Neuronal stem cell (in vitro differentiated cells): ENCODE results near the gene N4BP2L2.

Experiments used
- DNase-seq: peaks from one replicate; pipeline ENCODE4 v3.0.0-alpha.2; 2013; ENCODE audit warnings: low spot score
- H2AFZ ChIP-seq: one replicate; pipeline ENCODE4 v1.6.1; 2013; ENCODE audit warnings: mild to moderate bottlenecking, low read length, inconsistent platforms
- H2AK5ac ChIP-seq: 2 replicates; pipeline ENCODE4 v1.6.1; 2013; ENCODE audit warnings: low read depth, mild to moderate bottlenecking, inconsistent platforms, low read length, moderate library complexity, mixed read lengths
- H2BK120ac ChIP-seq: 2 replicates; pipeline ENCODE4 v1.6.1; 2013; ENCODE audit warnings: low read depth, mild to moderate bottlenecking, inconsistent platforms, low read length, moderate library complexity, mixed read lengths
- H2BK12ac ChIP-seq: one replicate; pipeline ENCODE4 v1.6.1; 2013; ENCODE audit warnings: low read length, inconsistent platforms
- H2BK15ac ChIP-seq: 2 replicates; pipeline ENCODE4 v1.6.1; 2013; ENCODE audit warnings: mild to moderate bottlenecking, low read length, inconsistent platforms, mixed read lengths
- H2BK5ac ChIP-seq: one replicate; pipeline ENCODE4 v1.6.1; 2013; ENCODE audit warnings: inconsistent platforms, mild to moderate bottlenecking, low read length, moderate library complexity
- H3K14ac ChIP-seq: one replicate; pipeline ENCODE4 v1.6.1; 2013; ENCODE audit warnings: low read length, inconsistent platforms
- H3K18ac ChIP-seq: 2 replicates; pipeline ENCODE4 v1.6.1; 2013; ENCODE audit warnings: low read length, inconsistent platforms
- H3K23ac ChIP-seq: 2 replicates; pipeline ENCODE4 v1.6.1; 2013; ENCODE audit warnings: low read depth, mild to moderate bottlenecking, mixed read lengths, low read length, inconsistent platforms; ENCODE audit not compliant: poor library complexity
- H3K27ac ChIP-seq: replicated peaks from 3 replicates; pipeline ENCODE4 v1.5.1; 2013; ENCODE audit warnings: low read length, inconsistent platforms
- H3K27me3 ChIP-seq, 3 experiments: 2 replicates each; pipeline ENCODE4 v1.6.1; 2013; ENCODE audit warnings: low read length in 3 of 3, mild to moderate bottlenecking in 2 of 3, inconsistent platforms in 1 of 3, low read depth in 1 of 3, mixed read lengths in 1 of 3, moderate library complexity in 1 of 3; ENCODE audit not compliant: control insufficient read depth in 3 of 3, insufficient read depth in 3 of 3
- H3K36me3 ChIP-seq, 2 donors: replicated peaks in 1 of 2; 2 replicates each; pipeline ENCODE4 v1.6.1; 2013; ENCODE audit warnings: low read length in 2 of 2; ENCODE audit not compliant: control insufficient read depth in 2 of 2, insufficient read depth in 2 of 2
- H3K4ac ChIP-seq: 2 replicates; pipeline ENCODE4 v1.6.1; 2013; ENCODE audit warnings: inconsistent platforms, mild to moderate bottlenecking, low read length, moderate library complexity
- H3K4me1 ChIP-seq, 2 donors: 1 replicate in 1 of 2; 2 replicates in 1 of 2; pipeline ENCODE4 v1.6.1; 2013; ENCODE audit warnings: low read length in 2 of 2, low read depth in 1 of 2; ENCODE audit not compliant: control insufficient read depth in 2 of 2, insufficient read depth in 1 of 2
- H3K4me2 ChIP-seq: one replicate; pipeline ENCODE4 v1.6.1; 2013; ENCODE audit warnings: mild to moderate bottlenecking, low read length, inconsistent platforms; ENCODE audit not compliant: insufficient read depth, poor library complexity, severe bottlenecking
- H3K4me3 ChIP-seq, 2 donors: 2 replicates each; pipeline ENCODE4 v1.5.1; 2013; ENCODE audit warnings: low read length in 2 of 2, mild to moderate bottlenecking in 2 of 2, inconsistent platforms in 1 of 2, moderate library complexity in 1 of 2
- H3K79me1 ChIP-seq: one replicate; pipeline ENCODE4 v1.6.1; 2013; ENCODE audit warnings: low read depth, mild to moderate bottlenecking, inconsistent platforms, low read length, moderate library complexity
- H3K9ac ChIP-seq: one replicate; pipeline ENCODE4 v1.6.1; 2013; ENCODE audit warnings: mild to moderate bottlenecking, low read depth, low read length, inconsistent platforms; ENCODE audit not compliant: poor library complexity
- H3K9me3 ChIP-seq, 2 donors: replicated peaks in 1 of 2; 2 replicates each; pipeline versions ENCODE3 to v1.6.1; 2013; ENCODE audit warnings: low read length in 2 of 2, mild to moderate bottlenecking in 2 of 2, inconsistent platforms in 1 of 2, low read depth in 1 of 2, mixed read lengths in 1 of 2, moderate library complexity in 1 of 2; ENCODE audit not compliant: control insufficient read depth in 2 of 2, insufficient read depth in 1 of 2
- H4K8ac ChIP-seq: one replicate; pipeline ENCODE4 v1.6.1; 2013; ENCODE audit warnings: low read depth, mild to moderate bottlenecking, inconsistent platforms, low read length, moderate library complexity
- H4K91ac ChIP-seq: one replicate; pipeline ENCODE4 v1.6.1; 2013; ENCODE audit warnings: low read length, low read depth, mild to moderate bottlenecking, inconsistent platforms; ENCODE audit not compliant: poor library complexity
- WGBS, 2 donors: extraction: QIAGEN DNeasy Blood & Tissue Kit; methylation state at CpG; one replicate each; pipeline ENCODE4 v1.1.7; 2013; ENCODE audit warnings: missing lambda C conversion rate in 2 of 2, mixed read lengths in 1 of 2; ENCODE audit not compliant: insufficient read length in 2 of 2, insufficient replicate concordance in 1 of 2; ENCODE audit errors: extremely low coverage in 2 of 2; 5-methylcytosine and 5-hydroxymethylcytosine counted together

The N4BP2L2 gene

GRCh38 chr13:32495429-32495828 lies 43.2 kb downstream of the N4BP2L2 start:
- Histone ChIP-seq H3K4me1 (no peaks in the 10 kb centered on the region), H3K9me3 (no peaks in the 10 kb centered on the region), H3K27me3 (no peaks in the 10 kb centered on the region), H4K8ac (no peak overlapping the region), H3K27ac (no peak overlapping the region), H2BK5ac (no peak overlapping the region), H3K18ac (no peak overlapping the region), H2AFZ (no peak overlapping the region), H2BK120ac (no peak overlapping the region), H2BK15ac (no peak overlapping the region), H3K23ac (no peak overlapping the region), H2BK12ac (no peak overlapping the region), H3K79me1 (no peaks in the 10 kb centered on the region), H3K4ac (no peak overlapping the region), H3K9ac (no peak overlapping the region), H3K4me2 (no peak overlapping the region), H3K36me3 (no peaks in the 10 kb centered on the region), H3K14ac (no peak overlapping the region), H2AK5ac (no peak overlapping the region), H3K4me3 (no peak overlapping the region), H4K91ac (no peak overlapping the region)
- DNase-seq: no peak
- WGBS, 2 donors: no CpG with 5 or more reads among the region's 5 CpGs

- H2BK12ac ChIP-seq: no peak overlapping the region
- no peaks in the 10 kb centered on the region for H3K9me3 ChIP-seq
- no peaks in the 10 kb centered on the region for H3K79me1 ChIP-seq
- no peak overlapping the region for H4K8ac ChIP-seq
- WGBS, 2 donors: no CpG with 5 or more reads among the region's 1 CpG
- H2BK5ac ChIP-seq: no peak overlapping the region
- no peak overlapping the region for H3K18ac ChIP-seq
- no peak overlapping the region for H3K23ac ChIP-seq
- no peak overlapping the region for H2BK120ac ChIP-seq
- no peaks in the 10 kb centered on the region for H3K36me3 ChIP-seq
- no peak overlapping the region for H4K91ac ChIP-seq
- H3K4me1 ChIP-seq: no peaks in the 10 kb centered on the region
- H2AK5ac ChIP-seq: no peak overlapping the region
- no peak overlapping the region for H3K14ac ChIP-seq
- no peaks in the 10 kb centered on the region for H3K27me3 ChIP-seq
- H3K4ac ChIP-seq: no peak overlapping the region
- no peak overlapping the region for H3K9ac ChIP-seq
- no peak overlapping the region for H2BK15ac ChIP-seq
- H3K27ac ChIP-seq: no peak overlapping the region
- no peak overlapping the region for H2AFZ ChIP-seq
- no peak overlapping the region for H3K4me2 ChIP-seq
- no peak overlapping the region for H3K4me3 ChIP-seq
- DNase-seq: no peak
Measured at GRCh38 chr13:32491028-32491427, 47.6 kb downstream of the N4BP2L2 start.

GRCh38 chr13:32476892-32477291 lies 61.7 kb downstream of the N4BP2L2 start:
- Histone ChIP-seq H3K9ac (no peak overlapping the region), H3K4me2 (no peak overlapping the region), H3K27me3 (no peaks in the 10 kb centered on the region), H3K4me3 (no peak overlapping the region), H2BK15ac (no peak overlapping the region), H2BK5ac (no peak overlapping the region), H3K14ac (no peak overlapping the region), H3K18ac (no peak overlapping the region), H3K27ac (no peak overlapping the region), H3K4me1 (no peaks in the 10 kb centered on the region), H3K23ac (no peak overlapping the region), H2AFZ (no peak overlapping the region), H2BK12ac (no peak overlapping the region), H4K8ac (no peak overlapping the region), H3K79me1 (no peaks in the 10 kb centered on the region), H3K4ac (no peak overlapping the region), H2BK120ac (no peak overlapping the region), H2AK5ac (no peak overlapping the region), H4K91ac (no peak overlapping the region), H3K9me3 (no peaks in the 10 kb centered on the region), H3K36me3 (no peaks in the 10 kb centered on the region)
- no peak for DNase-seq
- WGBS, 2 donors: no CpG with 5 or more reads among the region's 5 CpGs

GRCh38 chr13:32476021-32476731 lies 62.4 kb downstream of the N4BP2L2 start:
- no peaks in the 10 kb centered on the region for H3K9me3 ChIP-seq
- H4K8ac ChIP-seq: no peak overlapping the region
- no peaks in the 10 kb centered on the region for H3K27me3 ChIP-seq
- no peak overlapping the region for H3K18ac ChIP-seq
- H3K4me2 ChIP-seq: no peak overlapping the region
- no peak overlapping the region for H2AK5ac ChIP-seq
- no peaks in the 10 kb centered on the region for H3K79me1 ChIP-seq
- H3K14ac ChIP-seq: no peak overlapping the region
- no peak overlapping the region for H3K4me3 ChIP-seq
- H2BK15ac ChIP-seq: no peak overlapping the region
- no peak overlapping the region for H3K9ac ChIP-seq
- WGBS, 2 donors: no CpG with 5 or more reads among the region's 2 CpGs
- no peak overlapping the region for H4K91ac ChIP-seq
- no peak overlapping the region for H2BK120ac ChIP-seq
- no peak overlapping the region for H2BK5ac ChIP-seq
- no peaks in the 10 kb centered on the region for H3K36me3 ChIP-seq
- DNase-seq: no peak
- H3K4me1 ChIP-seq: peaks cover 0 to 2% of the 10 kb centered on the region in 2 donors
- no peak overlapping the region for H2AFZ ChIP-seq
- H3K27ac ChIP-seq: no peak overlapping the region
- H3K23ac ChIP-seq: no peak overlapping the region
- H3K4ac ChIP-seq: no peak overlapping the region
- H2BK12ac ChIP-seq: no peak overlapping the region
